OCI-LY1 (cell line): ENCODE data around the gene CLTC.

Experiments used
- CTCF ChIP-seq: fragments of 200-600 bp; sonication (generic), shearing (Covaris generic); IDR thresholded peaks from 2 replicates; pipeline ENCODE4 v1.5.1; 2017; ENCODE audit warnings: mild to moderate bottlenecking, antibody characterized with exemption, low read length, moderate library complexity, mixed read lengths
- EZH2 ChIP-seq: fragments of 200-600 bp; sonication (generic), shearing (Covaris generic); IDR thresholded peaks from 2 replicates; pipeline ENCODE4 v1.8.0; 2017; ENCODE audit warnings: borderline replicate concordance, mixed run types, mild to moderate bottlenecking, antibody characterized with exemption, low read length, moderate library complexity, mixed read lengths

- TF ChIP-seq CTCF (no peak), EZH2 (no peak)
These were observed 57.0 kb downstream of the CLTC start for GRCh38 chr17:59676716-59677115.
